Thyroid gland (tissue), 4 donors: Measurements from ENCODE around the gene KAT6B. TPM values are rescaled to one million over a fixed set of nuclear protein-coding genes. Genes with fewer than 3 reads are reported as not detected.

Source experiments
- DNase-seq, 2 donors: peaks; one replicate each; pipeline ENCODE4 v3.0.0-alpha.2; 2019
- H3K27ac ChIP-seq, 3 donors: fragments of 200-600 bp; sonication (generic); 1 replicate in 2 of 3; 2 replicates in 1 of 3; pipeline ENCODE4 v1.5.1; 2016 to 2019; ENCODE audit warnings: mild to moderate bottlenecking in 1 of 3, moderate library complexity in 1 of 3
- H3K27me3 ChIP-seq: fragments of 200-600 bp; sonication (generic); one replicate; pipeline ENCODE4 v1.5.1; 2019
- H3K36me3 ChIP-seq, 2 donors: fragments of 200-600 bp; sonication (generic); one replicate each; pipeline ENCODE4 v1.5.1; 2016 to 2019
- H3K4me1 ChIP-seq, 2 donors: fragments of 200-600 bp; sonication (generic); one replicate each; pipeline ENCODE4 v1.5.1; 2017 to 2019
- H3K4me3 ChIP-seq, 3 donors: fragments of 200-600 bp; sonication (generic); replicated peaks in 1 of 3; 1 replicate in 2 of 3; 2 replicates in 1 of 3; pipeline ENCODE4 v1.5.1; 2016; ENCODE audit warnings: mild to moderate bottlenecking in 1 of 3
- H3K9me3 ChIP-seq: fragments of 200-600 bp; sonication (generic); one replicate; pipeline ENCODE4 v1.5.1; 2017
- CTCF ChIP-seq, 6 experiments: fragments of 200-600 bp in 3 of 6; fragments of 450-650 bp in 3 of 6; sonication (generic) in 3 of 6; IDR thresholded peaks; one replicate each; pipeline ENCODE4 v1.5.1; 2016 to 2019; ENCODE audit warnings: antibody characterized with exemption in 6 of 6, mild to moderate bottlenecking in 2 of 6, inconsistent platforms in 1 of 6, moderate library complexity in 1 of 6
- POLR2A ChIP-seq, 2 donors: fragments of 450-650 bp; IDR thresholded peaks; one replicate each; pipeline ENCODE4 v1.6.1; 2017; ENCODE audit warnings: antibody characterized with exemption in 2 of 2, mild to moderate bottlenecking in 2 of 2, moderate library complexity in 1 of 2
- WGBS, 2 donors: methylation state at CpG; one replicate each; pipeline ENCODE4 v1.1.5; 2017; 5-methylcytosine and 5-hydroxymethylcytosine counted together
- intact Hi-C: fragments of 100-400 bp; cut with DNase I; formaldehyde crosslinking; loops from one replicate; pipeline ENCODE4 v1.15.1; 2023
- total RNA-seq, 4 donors: library from RNA; depleted of rRNA; stranded (reverse); fragments of >200 nt; gene quantifications; one replicate each; pipeline ENCODE4 v1.2.3, GENCODE V29; 2016

KAT6B gene
- total RNA-seq, 4 donors from 2014 or later = 56.5 to 115 (median 76.3) TPM

DNA sequence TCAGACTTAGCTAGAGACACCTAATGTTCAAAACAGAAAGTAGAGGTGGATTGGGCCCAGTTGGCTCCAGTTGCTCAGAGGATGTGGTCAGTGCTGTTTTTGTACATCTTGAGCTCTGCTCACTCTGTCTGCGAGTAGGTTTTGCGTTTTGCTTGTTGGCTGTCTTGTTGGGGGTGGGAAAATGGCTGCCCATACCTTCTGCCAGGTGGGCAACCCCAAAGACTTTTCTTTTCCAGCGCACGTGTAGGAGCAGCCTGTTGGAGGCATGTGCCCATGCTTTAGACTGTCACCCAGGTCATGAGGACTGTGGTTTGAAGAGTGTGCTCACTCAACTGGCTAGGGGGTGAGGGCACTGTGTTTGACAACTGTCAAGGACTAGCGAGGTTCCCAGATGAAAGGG, 73.9 kb downstream of the KAT6B start:
- intact Hi-C loops = no loop called here
- Histone ChIP-seq H3K27ac (peak overlapping the region in 1 of 3 donors; percentile 61), H3K27me3 (no peaks in the 10 kb centered on the region), H3K4me1 (peaks cover 43 to 72% of the 10 kb centered on the region in 2 donors), H3K4me3 (no peak overlapping the region), H3K36me3 (no peaks in the 10 kb centered on the region), H3K9me3 (no peaks in the 10 kb centered on the region)
- DNase-seq = no peak
- TF ChIP-seq POLR2A (IDR thresholded peaks at IDR 0.05) (no peak), CTCF (IDR thresholded peaks at IDR 0.05) (no peak)
- WGBS, 2 donors = 80 to 84% methylated on average over 5 of the region's 5 CpGs

GRCh38 chr10:74901301-74901700, 74.9 kb downstream of the KAT6B start:
- H3K27me3 ChIP-seq = no peaks in the 10 kb centered on the region
- intact Hi-C loops = no loop called here
- H3K9me3 ChIP-seq = no peaks in the 10 kb centered on the region
- TF ChIP-seq POLR2A (IDR thresholded peaks at IDR 0.05) = no peak
- TF ChIP-seq CTCF (IDR thresholded peaks at IDR 0.05) = no peak
- H3K36me3 ChIP-seq = no peaks in the 10 kb centered on the region
- peaks cover 43 to 69% of the 10 kb centered on the region in 2 donors for H3K4me1 ChIP-seq
- DNase-seq = no peak
- WGBS, 2 donors = 55 to 67% methylated on average over 2 of the region's 2 CpGs
- H3K4me3 ChIP-seq = no peak overlapping the region
- H3K27ac ChIP-seq = peak overlapping the region; percentile 53 to 77 (median 61)

DNA sequence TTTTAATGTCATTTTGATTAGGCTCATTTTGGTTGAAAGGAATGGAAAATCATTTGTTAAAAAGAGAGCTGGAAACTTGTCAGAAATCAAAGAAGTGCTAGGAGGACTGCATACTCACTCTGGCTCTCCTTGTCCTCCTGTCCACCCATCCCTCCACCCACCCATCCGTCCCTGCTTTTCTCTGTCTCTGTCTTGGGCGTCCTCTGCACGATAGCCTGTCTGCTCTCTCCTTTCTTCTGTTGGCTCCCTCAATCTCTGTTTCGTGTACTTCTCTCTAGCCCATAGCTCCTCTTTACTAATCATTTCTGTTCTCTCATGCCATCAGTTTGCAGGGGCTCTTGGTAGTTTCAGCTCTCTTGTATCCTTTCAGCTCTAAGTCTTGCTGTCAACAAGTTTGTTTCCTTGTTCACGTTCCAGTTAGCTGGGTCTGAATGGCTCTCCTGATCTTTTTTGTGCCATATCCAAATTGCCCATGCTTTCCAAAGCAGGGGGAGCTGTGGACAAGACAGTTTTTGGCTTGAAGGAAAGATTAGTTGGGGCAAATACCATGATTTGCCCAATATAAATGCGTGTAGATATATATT, 75.6 kb downstream of the KAT6B start:
- peak in 1 of 2 donors; percentile 17 for TF ChIP-seq POLR2A (IDR thresholded peaks at IDR 0.05)
- no peak for TF ChIP-seq CTCF (IDR thresholded peaks at IDR 0.05)
- Histone ChIP-seq H3K27ac (peak overlapping the region; percentile 53 to 77 (median 61)), H3K27me3 (no peaks in the 10 kb centered on the region), H3K4me3 (no peak overlapping the region), H3K4me1 (peaks cover 40 to 69% of the 10 kb centered on the region in 2 donors), H3K9me3 (no peaks in the 10 kb centered on the region), H3K36me3 (no peaks in the 10 kb centered on the region)
- intact Hi-C loops = no loop called here
- 34 to 39% methylated on average over 6 of the region's 6 CpGs for WGBS, 2 donors
- peak; percentile 31 for DNase-seq

DNA sequence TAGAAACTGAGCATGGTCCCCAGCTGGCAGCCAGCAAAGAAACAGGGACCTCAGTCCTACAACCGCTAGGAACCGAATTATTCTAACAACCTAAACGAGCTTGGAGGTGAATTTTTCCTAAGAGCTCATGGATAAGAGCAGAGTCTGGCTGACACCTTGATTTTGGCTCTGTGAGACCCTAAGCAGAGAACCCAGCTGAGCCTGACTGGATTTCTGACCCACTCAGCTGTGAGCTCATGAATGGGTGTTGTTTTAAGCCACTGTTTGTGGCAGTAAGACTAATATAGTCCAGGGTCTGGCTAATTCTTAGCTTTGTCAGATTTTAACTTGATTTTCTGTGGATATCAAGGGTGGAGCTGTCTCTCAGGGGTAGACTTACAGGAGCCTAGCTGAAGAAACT, 77.1 kb downstream of the KAT6B start:
- Histone ChIP-seq H3K9me3 (no peaks in the 10 kb centered on the region), H3K4me3 (no peak overlapping the region), H3K4me1 (peaks cover 35 to 56% of the 10 kb centered on the region in 2 donors), H3K27me3 (no peaks in the 10 kb centered on the region), H3K27ac (peak overlapping the region; percentile 12 to 61 (median 58)), H3K36me3 (no peaks in the 10 kb centered on the region)
- peak; percentile 57 to 60 for DNase-seq
- TF ChIP-seq CTCF (IDR thresholded peaks at IDR 0.05) (no peak), POLR2A (IDR thresholded peaks at IDR 0.05) (no peak)
- WGBS, 2 donors = 49 to 55% methylated on average over 3 of the region's 3 CpGs
- intact Hi-C loops = no loop called here

DNA sequence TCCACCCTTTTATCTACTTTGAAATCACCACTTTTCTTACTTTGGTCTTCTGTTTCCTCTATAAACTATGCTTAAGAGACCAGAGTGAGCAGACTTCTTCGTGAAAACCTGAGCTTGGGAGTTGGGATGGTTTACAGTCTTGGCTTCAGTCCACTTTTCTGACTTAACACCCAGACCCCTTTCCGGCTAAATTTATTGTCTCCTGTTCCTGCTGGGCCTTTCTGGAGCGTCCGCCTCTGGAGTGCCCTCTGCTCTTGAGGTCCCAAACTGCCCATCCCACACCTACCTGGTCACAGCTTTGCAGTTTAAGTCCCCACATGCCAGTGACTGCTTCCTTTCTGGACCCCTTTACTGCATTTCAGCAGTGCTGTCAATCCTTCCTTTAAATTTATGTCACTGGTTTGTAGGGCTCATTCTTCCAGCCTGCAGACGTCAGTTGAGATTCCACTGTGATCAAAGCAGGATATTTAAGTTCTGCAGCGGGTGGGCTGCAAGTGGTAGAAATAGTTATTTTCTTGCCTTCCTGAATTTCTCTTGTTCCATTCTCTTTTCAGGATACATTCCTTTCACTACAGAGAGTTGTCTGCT, 80.3 kb downstream of the KAT6B start:
- TF ChIP-seq POLR2A (IDR thresholded peaks at IDR 0.05) = no peak
- no peak for TF ChIP-seq CTCF (IDR thresholded peaks at IDR 0.05)
- 67 to 71% methylated on average over 6 of the region's 6 CpGs for WGBS, 2 donors
- H3K4me3 ChIP-seq = no peak overlapping the region
- H3K27ac ChIP-seq = no peak overlapping the region
- H3K4me1 ChIP-seq = peaks cover 37 to 45% of the 10 kb centered on the region in 2 donors
- intact Hi-C loops = no loop called here
- H3K27me3 ChIP-seq = no peaks in the 10 kb centered on the region
- DNase-seq = no peak
- no peaks in the 10 kb centered on the region for H3K9me3 ChIP-seq
- no peaks in the 10 kb centered on the region for H3K36me3 ChIP-seq
